ENCODE measurements around the gene UBE2D2.
"Not testable (repeated sequence)": the region's sequence is repeated elsewhere in the genome, so short reads cannot be mapped to it uniquely, and the experiment has no call there.

UBE2D2 gene

GRCh38 chr5:139619861-139620260 lies 58.7 kb downstream of the UBE2D2 start:
- H3K27ac ChIP-seq (ENCODE audit: poor library complexity, severe bottlenecking), result no peak overlapping the region

GRCh38 chr5:139625398-139625797 lies 64.3 kb downstream of the UBE2D2 start:
- not testable (repeated sequence) for H3K9me3 ChIP-seq (ENCODE audit: severe bottlenecking); H3K4me3 ChIP-seq (ENCODE audit: severe bottlenecking); H3K27ac ChIP-seq (ENCODE audit: poor library complexity, severe bottlenecking); H3K4me1 ChIP-seq (ENCODE audit: insufficient read depth, poor library complexity, severe bottlenecking); ATAC-seq (ENCODE audit: low read depth); DNase-seq (ENCODE audit: low spot score); H3K27me3 ChIP-seq (ENCODE audit: insufficient read depth, poor library complexity, severe bottlenecking)
- H3K36me3 ChIP-seq (ENCODE audit: low read depth), result peaks cover 87% of the 10 kb centered on the region

More at GRCh38 chr5:139619861-139620260, 58.7 kb downstream of the UBE2D2 start:
- ATAC-seq (ENCODE audit: low read depth) (no peak), DNase-seq (ENCODE audit: low spot score) (no peak)
- Histone ChIP-seq H3K36me3 (ENCODE audit: low read depth) (peaks cover 97% of the 10 kb centered on the region), H3K9me3 (ENCODE audit: severe bottlenecking) (no peaks in the 10 kb centered on the region), H3K4me3 (ENCODE audit: severe bottlenecking) (no peak overlapping the region), H3K4me1 (ENCODE audit: insufficient read depth, poor library complexity, severe bottlenecking) (no peaks in the 10 kb centered on the region), H3K27me3 (ENCODE audit: insufficient read depth, poor library complexity, severe bottlenecking) (no peaks in the 10 kb centered on the region)
- no peak for TF ChIP-seq CTCF (IDR thresholded peaks at IDR 0.05; ENCODE audit: poor library complexity, severe bottlenecking)

GRCh38 chr5:139630855-139631254 lies 69.7 kb downstream of the UBE2D2 start:
- H3K27ac ChIP-seq (ENCODE audit: poor library complexity, severe bottlenecking), result no peak overlapping the region
- H3K9me3 ChIP-seq (ENCODE audit: severe bottlenecking), result no peaks in the 10 kb centered on the region
- H3K4me3 ChIP-seq (ENCODE audit: severe bottlenecking), result no peak overlapping the region
- no peaks in the 10 kb centered on the region for H3K27me3 ChIP-seq (ENCODE audit: insufficient read depth, poor library complexity, severe bottlenecking)
- H3K36me3 ChIP-seq (ENCODE audit: low read depth), result peaks cover 37% of the 10 kb centered on the region
- no peak for DNase-seq (ENCODE audit: low spot score)
- ATAC-seq (ENCODE audit: low read depth), result no peak
- TF ChIP-seq CTCF (IDR thresholded peaks at IDR 0.05; ENCODE audit: poor library complexity, severe bottlenecking), result no peak
- H3K4me1 ChIP-seq (ENCODE audit: insufficient read depth, poor library complexity, severe bottlenecking), result peaks cover 5% of the 10 kb centered on the region

GRCh38 chr5:139631520-139632165 lies 70.5 kb downstream of the UBE2D2 start:
- no peaks in the 10 kb centered on the region for H3K27me3 ChIP-seq (ENCODE audit: insufficient read depth, poor library complexity, severe bottlenecking)
- no peaks in the 10 kb centered on the region for H3K9me3 ChIP-seq (ENCODE audit: severe bottlenecking)
- TF ChIP-seq CTCF (IDR thresholded peaks at IDR 0.05; ENCODE audit: poor library complexity, severe bottlenecking), result no peak
- peaks cover 29% of the 10 kb centered on the region for H3K36me3 ChIP-seq (ENCODE audit: low read depth)
- H3K4me1 ChIP-seq (ENCODE audit: insufficient read depth, poor library complexity, severe bottlenecking), result peaks cover 8% of the 10 kb centered on the region
- DNase-seq (ENCODE audit: low spot score) (no peak), ATAC-seq (ENCODE audit: low read depth) (no peak)
- H3K27ac ChIP-seq (ENCODE audit: poor library complexity, severe bottlenecking), result no peak overlapping the region
- no peak overlapping the region for H3K4me3 ChIP-seq (ENCODE audit: severe bottlenecking)

GRCh38 chr5:139633295-139634027 lies 72.3 kb downstream of the UBE2D2 start:
- Histone ChIP-seq H3K4me1 (ENCODE audit: insufficient read depth, poor library complexity, severe bottlenecking) (peaks cover 8% of the 10 kb centered on the region), H3K27ac (ENCODE audit: poor library complexity, severe bottlenecking) (no peak overlapping the region), H3K27me3 (ENCODE audit: insufficient read depth, poor library complexity, severe bottlenecking) (no peaks in the 10 kb centered on the region), H3K36me3 (ENCODE audit: low read depth) (peaks cover 11% of the 10 kb centered on the region; the same call in 1 of the 2 replicates), H3K4me3 (ENCODE audit: severe bottlenecking) (no peak overlapping the region), H3K9me3 (ENCODE audit: severe bottlenecking) (no peaks in the 10 kb centered on the region)
- TF ChIP-seq CTCF (IDR thresholded peaks at IDR 0.05; ENCODE audit: poor library complexity, severe bottlenecking), result peak; percentile 99
- DNase-seq (ENCODE audit: low spot score) (peak; percentile 69), ATAC-seq (ENCODE audit: low read depth) (peak; percentile 71)

All from RWPE2 (cell line).